Adrenal gland (tissue), 12 donors: ENCODE data around the gene ARHGAP26. TPM values are rescaled to one million over a fixed set of nuclear protein-coding genes. Genes with fewer than 3 reads are reported as not detected.

Experiments
- DNase-seq, 7 donors: peaks; one replicate each; pipeline ENCODE4 v3.0.0-alpha.2; 2019 to 2020
- H3K27ac ChIP-seq, 5 donors: fragments of 200-600 bp; sonication (generic) in 4 of 5; 1 replicate in 3 of 5; 2 replicates in 2 of 5; pipeline versions ENCODE4 v1.5.1 to v1.8.0; 2016 to 2020; ENCODE audit warnings: mild to moderate bottlenecking in 1 of 5
- H3K27me3 ChIP-seq: fragments of 200-600 bp; 2 replicates; pipeline ENCODE4 v1.8.0; 2021
- H3K36me3 ChIP-seq, 2 donors: fragments of 200-600 bp; replicated peaks in 1 of 2; 1 replicate in 1 of 2; 2 replicates in 1 of 2; pipeline versions ENCODE4 v1.5.1 to v1.8.0; 2018 to 2022
- H3K4me1 ChIP-seq, 2 donors: fragments of 200-600 bp; replicated peaks in 1 of 2; 1 replicate in 1 of 2; 2 replicates in 1 of 2; pipeline versions ENCODE4 v1.5.1 to v1.8.0; 2018 to 2021
- H3K4me3 ChIP-seq, 4 donors: fragments of 200-600 bp; sonication (generic) in 3 of 4; one replicate each; pipeline ENCODE4 v1.5.1; 2016 to 2018
- H3K9me3 ChIP-seq, 3 donors: fragments of 200-600 bp; sonication (generic) in 1 of 3; replicated peaks in 1 of 3; 1 replicate in 2 of 3; 2 replicates in 1 of 3; pipeline versions ENCODE4 v1.5.1 to v1.8.0; 2016 to 2021
- CTCF ChIP-seq, 6 experiments: fragments of 450-650 bp in 4 of 6; fragments of 200-600 bp in 2 of 6; sonication (generic) in 1 of 6; IDR thresholded peaks; 1 replicate in 5 of 6; 2 replicates in 1 of 6; pipeline versions ENCODE4 v1.5.1 to v1.8.0; 2016 to 2021; ENCODE audit warnings: antibody characterized with exemption in 6 of 6, mild to moderate bottlenecking in 2 of 6, moderate library complexity in 1 of 6
- POLR2A ChIP-seq, 2 donors: fragments of 450-650 bp; IDR thresholded peaks; one replicate each; pipeline ENCODE4 v1.6.1; 2017; ENCODE audit warnings: antibody characterized with exemption in 2 of 2, mild to moderate bottlenecking in 2 of 2, moderate library complexity in 1 of 2
- WGBS, 4 donors: extraction: QIAGEN DNeasy Blood & Tissue Kit in 2 of 4; methylation state at CpG; one replicate each; pipeline versions ENCODE4 v1.1.5 to v1.1.7; 2013 to 2017; 5-methylcytosine and 5-hydroxymethylcytosine counted together
- intact Hi-C, 2 donors: fragments of 100-400 bp; cut with DNase I; formaldehyde crosslinking; loops; one replicate each; pipeline versions ENCODE4 v1.14.1 to v1.15.0; 2022 to 2023
- polyA plus RNA-seq, 3 donors: library from polyadenylated mRNA; stranded (reverse); fragments of 200-250 nt in 2 of 3; fragments of 350-450 nt in 1 of 3; fragmentation: Illumina TruSeq in 1 of 3; extraction: RNeasy Lipid Tissue Mini Kit (QIAGEN cat#74804) in 1 of 3; gene quantifications; one replicate each; pipeline ENCODE4 v1.2.3, GENCODE V29; 2013 to 2014
- total RNA-seq, 9 donors: library from RNA; depleted of rRNA in 4 of 9; stranded (reverse); fragments of >200 nt in 4 of 9; fragments of 120-200 nt in 1 of 9; fragmentation: NEBNext Ultra II Directional in 1 of 9; extraction: Animal tissue kit (Norgen Biotek cat#: 25700) in 1 of 9; gene quantifications; one replicate each; pipeline versions ENCODE4 v1.1.0 to v1.2.4, GENCODE V29; 2013 to 2023
- donor health status: healthy with polysubstance abuse.
- donor health status: Bipolar disorder and iron deficiency.
- donor health status: DM: yes; HTN: yes; CAD: no.
- donor health status: DM: no; HTN: no; CAD: no.
- donor health status: DM: no; HTN: no; CAD: no.
- donor health status: DM: yes; HTN: yes; CAD: no.

ARHGAP26 gene
- total and polyA plus RNA-seq, 12 donors, result 3.0 to 21.7 (median 10.8) TPM

GRCh38 chr5:142758062-142758795 lies 11.9 kb upstream of the ARHGAP26 start:
- peak overlapping the region in 1 of 5 donors; percentile 31 for H3K27ac ChIP-seq
- intact Hi-C loops, result no loop called here
- TF ChIP-seq CTCF (IDR thresholded peaks at IDR 0.05), result no peak
- TF ChIP-seq POLR2A (IDR thresholded peaks at IDR 0.05), result no peak

GRCh38 chr5:142758796-142759145 lies 11.4 kb upstream of the ARHGAP26 start:
- Histone ChIP-seq H3K9me3 (no peaks in the 10 kb centered on the region), H3K27me3 (no peaks in the 10 kb centered on the region), H3K4me1 (no peaks in the 10 kb centered on the region), H3K27ac (peak overlapping the region in 1 of 5 donors; percentile 31), H3K36me3 (no peaks in the 10 kb centered on the region), H3K4me3 (no peak overlapping the region)
- TF ChIP-seq POLR2A (IDR thresholded peaks at IDR 0.05), result no peak
- no peak for TF ChIP-seq CTCF (IDR thresholded peaks at IDR 0.05)
- 56 to 67% (median 63%) methylated on average over 1 of the region's 1 CpG for WGBS, 4 donors
- DNase-seq, result no peak
- intact Hi-C loops, result no loop called here

More at GRCh38 chr5:142758062-142758795, 11.9 kb upstream of the ARHGAP26 start:
- peaks cover 0 to 4% of the 10 kb centered on the region in 2 donors for H3K4me1 ChIP-seq
- no peak overlapping the region for H3K4me3 ChIP-seq
- WGBS, 4 donors, result 82 to 92% (median 87%) methylated on average over 7 of the region's 7 CpGs
- peak in 1 of 7 donors; percentile 15 for DNase-seq
- no peaks in the 10 kb centered on the region for H3K27me3 ChIP-seq
- no peaks in the 10 kb centered on the region for H3K36me3 ChIP-seq
- no peaks in the 10 kb centered on the region for H3K9me3 ChIP-seq

- no peaks in the 10 kb centered on the region for H3K36me3 ChIP-seq
Observed at GRCh38 chr5:142763701-142764100, 6.5 kb upstream of the ARHGAP26 start.

GRCh38 chr5:142767178-142767577 lies 3.0 kb upstream of the ARHGAP26 start:
- Histone ChIP-seq H3K4me1 (peaks cover 4 to 13% of the 10 kb centered on the region in 2 donors), H3K4me3 (no peak overlapping the region), H3K36me3 (no peaks in the 10 kb centered on the region), H3K27ac (no peak overlapping the region), H3K9me3 (no peaks in the 10 kb centered on the region), H3K27me3 (no peaks in the 10 kb centered on the region)
- intact Hi-C loops, result loop anchor here in 1 of 2 donors (5.0 kb wide), 1 partner anchor 55 kb away; no protein-coding TSS in a partner anchor
- WGBS, 4 donors, result 82 to 93% (median 85%) methylated on average over 3 of the region's 3 CpGs
- TF ChIP-seq POLR2A (IDR thresholded peaks at IDR 0.05) (no peak), CTCF (IDR thresholded peaks at IDR 0.05) (no peak)
- no peak for DNase-seq

More at GRCh38 chr5:142763701-142764100, 6.5 kb upstream of the ARHGAP26 start:
- TF ChIP-seq POLR2A (IDR thresholded peaks at IDR 0.05), result no peak
- no peaks in the 10 kb centered on the region for H3K27me3 ChIP-seq
- no peaks in the 10 kb centered on the region for H3K9me3 ChIP-seq
- no peak overlapping the region for H3K27ac ChIP-seq
- 36 to 83% (median 79%) methylated on average over 1 of the region's 1 CpG for WGBS, 4 donors
- intact Hi-C loops, result no loop called here
- H3K4me3 ChIP-seq, result no peak overlapping the region
- peaks cover 0 to under 1% of the 10 kb centered on the region in 2 donors for H3K4me1 ChIP-seq
- DNase-seq, result no peak
